GM18867 (cell line): Measurements from ENCODE around the gene GNG2.

Experiments used
- ATAC-seq: cut with Tn5 transposase; IDR thresholded peaks from one replicate; pipeline ENCODE4 v1.9.1; 2021; ENCODE audit warnings: mild to moderate bottlenecking, moderate library complexity; ENCODE audit not compliant: unreplicated experiment

The GNG2 gene

DNA sequence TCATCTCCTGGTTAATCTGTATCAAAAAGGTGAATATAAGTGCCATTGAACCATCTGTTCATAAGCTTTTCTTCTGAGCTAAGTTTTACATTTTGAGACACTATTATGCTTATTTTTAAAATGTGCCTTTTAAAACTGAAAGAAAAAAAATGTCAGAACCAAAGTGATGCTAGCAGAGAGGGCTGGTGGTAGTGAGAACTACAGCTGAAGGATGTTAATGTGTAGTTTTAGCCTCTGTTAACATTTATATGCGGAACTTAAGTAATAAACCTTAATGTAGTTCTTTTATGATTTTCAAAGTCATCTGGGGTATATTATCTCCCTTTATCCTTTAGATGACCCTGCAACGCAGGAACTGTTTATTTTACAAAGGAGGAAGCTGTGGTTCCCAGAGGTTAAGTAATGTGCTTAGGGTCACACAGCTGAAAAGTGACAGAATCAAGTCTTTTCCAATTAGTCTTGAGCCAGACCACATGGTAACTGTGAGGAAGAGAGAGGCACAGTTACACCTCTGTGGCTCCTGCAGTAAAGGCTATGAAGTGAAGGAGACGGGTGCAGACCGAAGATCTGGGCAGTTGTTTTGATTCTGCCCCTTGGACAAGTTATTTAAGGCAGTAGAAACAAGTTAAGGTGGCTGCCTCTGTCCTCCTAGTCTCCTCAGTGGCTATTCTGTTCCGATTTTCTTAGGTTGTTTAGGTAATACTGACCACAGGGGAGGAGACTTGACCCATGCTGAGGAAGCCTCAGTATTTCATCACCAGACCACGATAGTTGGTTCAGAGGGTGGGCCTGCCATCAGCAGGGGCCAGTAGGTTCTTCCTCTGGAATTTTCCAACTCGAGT lies 23.9 kb downstream of the GNG2 start:
- ATAC-seq, result no peak

- no peak for ATAC-seq
These were observed 29.4 kb downstream of the GNG2 start for GRCh38 chr14:51889851-51890250.

DNA sequence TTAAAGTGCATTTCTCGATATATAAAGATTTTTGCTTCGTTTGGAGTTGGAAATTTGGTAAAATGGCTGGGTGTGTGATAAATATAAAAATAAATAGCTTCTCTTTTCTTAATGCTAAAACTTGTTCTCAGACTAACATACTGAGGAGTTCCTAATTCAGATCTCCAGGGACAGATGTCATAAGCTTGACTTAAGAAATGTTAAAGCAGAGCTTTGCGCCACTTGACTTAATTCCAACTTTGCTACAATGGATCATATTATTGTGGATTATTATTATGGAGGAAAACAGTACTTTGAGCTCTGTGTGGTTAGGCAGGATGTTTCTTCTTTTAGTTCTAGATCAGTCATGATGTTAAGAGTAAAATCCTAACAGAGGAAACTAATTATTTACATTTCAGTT lies 33.8 kb downstream of the GNG2 start:
- no peak for ATAC-seq

DNA sequence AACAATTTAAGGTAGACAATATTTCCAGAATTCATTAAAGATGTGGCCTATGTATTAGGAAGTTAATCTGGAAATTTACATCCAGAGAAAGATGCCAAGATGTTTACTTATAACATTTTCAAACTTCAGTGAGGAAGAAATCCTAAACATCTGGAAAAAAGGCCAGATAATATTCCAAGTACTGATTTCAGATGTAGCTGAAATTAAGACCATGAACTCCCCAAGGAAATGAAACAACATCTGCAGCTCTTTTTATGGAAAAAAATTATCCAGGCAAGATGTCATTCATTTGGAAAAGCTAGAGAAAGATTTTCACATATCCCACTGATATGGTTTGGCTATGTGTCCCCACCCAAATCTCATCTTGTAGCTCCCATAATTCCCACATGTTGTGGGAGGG lies 35.0 kb downstream of the GNG2 start:
- ATAC-seq, result no peak

GRCh38 chr14:51897791-51898355 lies 37.5 kb downstream of the GNG2 start:
- ATAC-seq, result no peak

GRCh38 chr14:51901475-51902024 lies 41.1 kb downstream of the GNG2 start:
- no peak for ATAC-seq

DNA sequence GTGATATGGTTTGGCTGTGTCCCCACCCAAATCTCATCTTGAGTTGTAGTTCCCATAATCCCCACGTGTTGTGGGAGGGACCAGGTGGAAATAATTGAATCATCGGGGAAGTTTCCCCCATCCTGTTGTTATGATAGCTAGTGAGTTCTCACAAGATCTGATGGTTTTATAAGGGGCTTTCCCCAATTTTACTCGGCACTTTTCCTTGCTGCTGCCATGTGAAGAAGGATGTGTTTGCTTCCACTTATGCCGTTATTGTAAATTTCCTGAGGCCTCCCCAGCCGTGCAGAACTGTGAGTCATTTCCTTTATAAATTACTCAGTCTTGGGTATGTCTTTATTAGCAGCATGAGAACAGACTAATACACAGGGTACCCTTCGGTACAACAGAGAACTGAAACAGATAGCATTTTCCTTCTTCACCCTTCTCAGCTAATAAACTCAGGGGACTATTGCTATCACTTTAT lies 45.3 kb downstream of the GNG2 start:
- ATAC-seq, result peak; percentile 59

DNA sequence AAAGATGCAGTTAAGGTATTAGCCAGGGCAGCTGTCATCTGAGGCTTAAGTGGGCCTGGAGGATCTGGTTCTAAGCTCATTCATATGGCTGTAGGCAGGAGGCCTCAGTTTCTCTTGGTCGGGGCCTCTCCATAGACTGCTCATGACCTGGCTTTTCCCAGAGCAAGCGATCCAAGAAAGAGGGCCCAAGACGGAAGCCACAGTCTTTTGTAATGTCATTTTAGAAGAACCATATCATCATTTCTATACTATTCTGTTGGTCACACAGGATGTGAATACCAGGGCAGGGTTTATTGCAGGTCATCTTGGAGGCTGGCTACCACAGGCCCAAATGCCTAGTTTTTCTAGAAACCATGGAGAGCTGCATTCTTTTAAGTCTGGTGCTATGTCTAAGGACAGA lies 47.7 kb downstream of the GNG2 start:
- ATAC-seq, result no peak

- ATAC-seq, result no peak
These were observed 51.8 kb downstream of the GNG2 start for GRCh38 chr14:51912112-51912786.

GRCh38 chr14:51914310-51914709 lies 53.9 kb downstream of the GNG2 start:
- no peak for ATAC-seq

DNA sequence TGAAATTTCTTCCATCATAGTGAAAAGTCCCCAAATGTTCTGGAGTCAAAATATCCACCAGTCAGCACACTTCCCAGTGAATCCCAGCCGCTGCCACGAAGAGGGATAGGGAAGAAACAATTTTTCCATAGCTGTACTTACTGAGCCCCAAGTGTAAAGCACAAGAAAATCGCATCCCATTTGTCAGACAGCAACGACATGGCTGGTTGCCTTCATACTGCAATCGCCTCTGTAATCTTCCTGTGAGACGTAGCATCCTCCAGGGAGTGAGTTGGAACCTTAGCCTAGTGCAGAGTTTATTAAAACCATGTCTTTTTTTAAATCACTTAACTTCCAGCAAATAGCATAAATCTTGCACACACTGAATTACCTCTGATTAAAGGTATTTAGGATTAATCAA lies 56.8 kb downstream of the GNG2 start:
- no peak for ATAC-seq

GRCh38 chr14:51921026-51921425 lies 60.6 kb downstream of the GNG2 start:
- ATAC-seq, result no peak

DNA sequence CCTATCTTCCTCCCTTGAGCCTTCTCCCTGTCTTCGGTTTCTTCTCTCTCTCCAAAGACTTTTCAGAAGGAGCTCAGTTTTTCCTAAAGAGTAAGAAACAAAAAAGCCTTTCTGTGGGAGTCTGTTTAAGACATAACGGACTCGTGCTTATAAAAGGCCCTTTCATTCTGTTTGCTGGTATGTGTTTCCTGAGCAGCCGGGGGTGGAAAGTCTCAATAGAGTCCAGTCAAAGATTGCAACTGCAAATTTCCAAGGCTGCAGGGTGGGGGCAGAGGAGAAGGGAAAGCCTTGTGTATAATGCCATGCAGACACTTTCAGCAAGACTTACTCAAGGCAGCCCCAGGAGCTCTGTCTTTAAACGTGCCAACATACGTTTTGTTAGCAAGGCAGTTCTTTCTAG lies 62.2 kb downstream of the GNG2 start:
- ATAC-seq, result no peak

GRCh38 chr14:51924600-51924999 lies 64.2 kb downstream of the GNG2 start:
- ATAC-seq, result no peak

DNA sequence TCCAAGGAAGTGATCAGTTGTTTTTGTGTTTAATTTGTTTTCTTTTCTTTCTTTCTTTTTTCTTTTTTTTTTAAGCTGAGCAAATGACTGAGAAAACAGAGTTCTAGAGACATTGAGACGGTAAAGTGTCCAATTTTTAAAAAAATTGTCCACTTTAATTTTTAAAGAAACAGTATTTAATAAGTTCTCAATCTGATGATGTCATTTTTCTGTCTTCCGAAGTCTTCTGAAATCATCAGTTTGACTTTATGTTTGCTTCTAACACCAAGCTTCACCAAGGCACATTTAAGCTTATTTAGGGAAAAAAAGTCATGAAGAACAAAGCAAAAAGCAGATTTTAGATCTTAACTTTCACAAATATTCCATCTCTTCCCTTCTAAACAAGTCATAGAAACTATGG lies 65.6 kb downstream of the GNG2 start:
- ATAC-seq, result no peak

- no peak for ATAC-seq
These were observed 66.0 kb downstream of the GNG2 start for GRCh38 chr14:51926449-51926848.

GRCh38 chr14:51928568-51928967 lies 68.2 kb downstream of the GNG2 start:
- ATAC-seq, result no peak

GRCh38 chr14:51929166-51929565 lies 68.8 kb downstream of the GNG2 start:
- ATAC-seq, result no peak

GRCh38 chr14:51929910-51930682 lies 69.7 kb downstream of the GNG2 start:
- ATAC-seq, result no peak

DNA sequence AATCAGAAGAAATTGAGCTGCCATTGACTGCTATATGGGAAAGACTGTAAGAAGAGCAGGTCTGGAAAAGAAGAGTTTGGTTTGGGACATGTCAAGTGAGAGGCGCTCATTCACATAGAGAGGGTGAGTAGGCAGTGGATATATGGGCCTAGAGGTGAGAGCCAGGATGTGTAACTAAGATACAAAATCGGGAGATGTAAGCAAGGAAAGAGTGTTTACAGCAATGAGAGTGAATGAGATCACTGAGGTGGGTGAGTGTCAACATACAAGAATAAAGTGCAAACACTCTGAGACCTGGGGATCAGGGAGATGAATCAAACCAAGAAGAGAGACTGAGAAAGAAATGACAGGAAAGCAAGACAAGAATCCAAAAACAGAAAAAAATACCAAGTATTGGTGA lies 70.9 kb downstream of the GNG2 start:
- no peak for ATAC-seq

DNA sequence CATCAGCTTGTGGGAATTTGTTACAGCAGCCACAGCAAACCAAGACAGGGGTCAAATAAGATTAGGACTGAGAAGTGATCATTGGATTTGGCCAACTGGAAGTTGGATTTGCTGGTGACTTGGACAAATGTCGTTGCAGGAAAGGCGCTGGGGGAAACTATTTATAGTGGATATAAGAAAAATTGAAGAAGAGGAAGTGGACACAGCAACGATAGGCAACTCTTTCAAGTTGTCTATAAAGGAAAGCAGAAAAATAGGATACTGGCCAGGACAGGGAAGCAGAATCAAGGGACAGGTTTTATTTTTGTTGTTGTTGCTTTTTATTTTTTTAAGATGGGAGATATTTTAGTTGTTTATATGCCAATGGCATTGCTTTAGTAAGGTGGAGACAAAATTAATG lies 72.8 kb downstream of the GNG2 start:
- no peak for ATAC-seq
